Mucosa of rectum (tissue), 2 donors: ENCODE results near the gene CRHR1.

Experiments
- H3K27ac ChIP-seq, 2 donors: one replicate each; pipeline ENCODE4 v1.7.0; 2013; ENCODE audit warnings: inconsistent platforms in 2 of 2, low read depth in 2 of 2, low read length in 2 of 2
- H3K27me3 ChIP-seq, 2 donors: one replicate each; pipeline ENCODE4 v1.7.0; 2013; ENCODE audit warnings: low read length in 2 of 2; ENCODE audit not compliant: control insufficient read depth in 2 of 2, insufficient read depth in 2 of 2
- H3K36me3 ChIP-seq, 2 donors: one replicate each; pipeline ENCODE4 v1.7.0; 2013; ENCODE audit warnings: low read length in 2 of 2; ENCODE audit not compliant: control insufficient read depth in 2 of 2, insufficient read depth in 2 of 2
- H3K4me1 ChIP-seq, 2 donors: one replicate each; pipeline ENCODE4 v1.7.0; 2013; ENCODE audit warnings: low read length in 2 of 2, mild to moderate bottlenecking in 1 of 2; ENCODE audit not compliant: control insufficient read depth in 2 of 2, insufficient read depth in 2 of 2
- H3K4me3 ChIP-seq, 2 donors: one replicate each; pipeline ENCODE4 v1.7.0; 2013; ENCODE audit warnings: low read length in 2 of 2
- H3K9ac ChIP-seq, 2 donors: one replicate each; pipeline ENCODE4 v1.7.0; 2013; ENCODE audit warnings: low read length in 2 of 2, low read depth in 1 of 2, mild to moderate bottlenecking in 1 of 2
- H3K9me3 ChIP-seq, 2 donors: one replicate each; pipeline ENCODE4 v1.7.0; 2013; ENCODE audit warnings: low read length in 2 of 2; ENCODE audit not compliant: control insufficient read depth in 2 of 2
- donor health status: healthy.
- donor health status: Normal muscosa, but diverticular disease.

CRHR1 gene

DNA sequence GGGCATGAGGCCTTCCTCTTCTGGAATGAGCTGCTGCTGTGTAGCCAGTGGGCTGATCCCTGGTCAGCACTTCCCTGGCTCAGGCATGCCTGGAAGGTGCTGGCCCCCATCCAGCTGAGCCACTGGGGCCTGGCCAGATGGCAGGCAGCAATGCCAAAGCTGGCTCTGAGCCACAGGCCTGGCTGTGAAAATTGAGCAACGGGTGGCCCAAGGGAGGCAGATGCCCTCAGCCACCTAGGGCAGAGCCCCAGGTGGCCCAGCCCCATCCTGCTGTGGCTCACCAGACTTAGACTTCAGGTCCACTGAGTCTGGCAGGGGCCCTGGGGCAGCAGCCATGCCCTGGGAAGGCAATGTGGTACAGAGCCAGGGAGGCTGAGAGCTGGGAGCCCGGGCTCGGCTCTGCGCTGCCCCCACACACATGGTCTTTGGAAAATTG, 8.5 kb upstream of the CRHR1 start:
- H3K27me3 ChIP-seq = peaks cover 3 to 6% of the 10 kb centered on the region in 2 donors
- H3K27ac ChIP-seq = no peak overlapping the region
- H3K36me3 ChIP-seq = no peaks in the 10 kb centered on the region
- H3K9ac ChIP-seq = no peak overlapping the region
- no peak overlapping the region for H3K4me3 ChIP-seq
- no peaks in the 10 kb centered on the region for H3K4me1 ChIP-seq
- H3K9me3 ChIP-seq = no peaks in the 10 kb centered on the region

DNA sequence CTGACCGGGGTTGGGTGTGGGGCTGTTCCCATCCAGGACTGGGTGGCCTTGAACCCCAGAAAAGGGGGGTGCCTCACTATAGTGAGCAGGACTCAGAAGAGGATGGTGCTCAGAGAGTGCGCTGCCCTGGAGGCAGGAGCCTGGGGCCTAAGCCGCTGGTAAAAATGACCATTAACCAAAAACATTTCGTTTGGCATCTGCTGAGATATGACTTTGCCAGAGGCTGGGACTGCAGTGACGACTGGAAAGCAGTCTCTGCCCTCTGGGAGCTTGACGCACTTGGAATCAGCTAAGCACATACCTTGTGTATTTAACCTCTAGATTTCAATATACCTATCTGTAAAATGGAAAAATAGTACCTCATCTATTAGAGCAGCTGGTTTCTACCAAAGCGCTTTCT, 7.2 kb upstream of the CRHR1 start:
- Histone ChIP-seq H3K4me3 (no peak overlapping the region), H3K4me1 (no peaks in the 10 kb centered on the region), H3K9ac (no peak overlapping the region), H3K36me3 (no peaks in the 10 kb centered on the region), H3K9me3 (no peaks in the 10 kb centered on the region), H3K27ac (no peak overlapping the region), H3K27me3 (peaks cover 10 to 11% of the 10 kb centered on the region in 2 donors)

DNA sequence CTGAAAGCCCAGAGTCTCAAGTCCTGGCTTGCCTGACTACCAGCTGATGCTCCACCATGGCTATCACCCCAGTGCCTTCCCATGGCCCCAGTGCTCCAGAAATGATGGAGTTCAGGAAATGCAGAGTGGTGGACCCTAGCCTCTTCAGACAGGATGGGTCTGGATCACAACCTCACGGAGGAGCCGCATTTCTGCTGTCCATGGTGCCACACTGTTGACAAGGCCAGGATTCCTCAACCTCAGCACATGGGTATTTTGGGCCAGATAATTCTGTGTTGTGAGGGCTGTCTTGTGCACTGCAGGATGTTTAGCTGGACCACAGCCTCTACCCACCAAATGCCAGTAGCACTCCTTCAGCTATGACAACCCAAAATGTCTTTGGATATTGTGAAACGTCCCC, 6.7 kb upstream of the CRHR1 start:
- Histone ChIP-seq H3K27me3 (peaks cover 10 to 13% of the 10 kb centered on the region in 2 donors), H3K36me3 (no peaks in the 10 kb centered on the region), H3K27ac (no peak overlapping the region), H3K4me3 (no peak overlapping the region), H3K9me3 (no peaks in the 10 kb centered on the region), H3K9ac (no peak overlapping the region), H3K4me1 (no peaks in the 10 kb centered on the region)

DNA sequence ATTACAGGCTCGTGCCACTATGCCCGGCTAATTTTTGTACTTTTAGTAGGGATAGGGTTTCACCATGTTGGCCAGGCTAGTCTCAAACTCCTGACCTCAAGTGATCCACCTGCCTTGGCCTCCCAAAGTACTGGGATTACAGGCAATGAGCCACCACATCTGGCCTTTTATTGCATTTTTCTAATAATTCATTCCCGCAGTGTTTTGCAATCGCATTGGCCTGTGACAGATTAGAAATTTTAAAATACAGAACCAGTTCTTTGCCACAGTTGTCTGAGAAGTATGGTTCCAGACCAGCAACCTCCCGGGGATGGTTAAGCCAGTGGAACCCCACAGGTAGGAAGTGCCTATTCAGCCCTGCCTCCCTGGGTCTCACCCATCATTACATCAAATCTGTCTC, 3.2 kb upstream of the CRHR1 start:
- Histone ChIP-seq H3K27me3 (peaks cover 29 to 32% of the 10 kb centered on the region in 2 donors), H3K9me3 (no peaks in the 10 kb centered on the region), H3K4me3 (no peak overlapping the region), H3K36me3 (no peaks in the 10 kb centered on the region), H3K9ac (no peak overlapping the region), H3K27ac (no peak overlapping the region), H3K4me1 (peaks cover 3 to 5% of the 10 kb centered on the region in 2 donors)

DNA sequence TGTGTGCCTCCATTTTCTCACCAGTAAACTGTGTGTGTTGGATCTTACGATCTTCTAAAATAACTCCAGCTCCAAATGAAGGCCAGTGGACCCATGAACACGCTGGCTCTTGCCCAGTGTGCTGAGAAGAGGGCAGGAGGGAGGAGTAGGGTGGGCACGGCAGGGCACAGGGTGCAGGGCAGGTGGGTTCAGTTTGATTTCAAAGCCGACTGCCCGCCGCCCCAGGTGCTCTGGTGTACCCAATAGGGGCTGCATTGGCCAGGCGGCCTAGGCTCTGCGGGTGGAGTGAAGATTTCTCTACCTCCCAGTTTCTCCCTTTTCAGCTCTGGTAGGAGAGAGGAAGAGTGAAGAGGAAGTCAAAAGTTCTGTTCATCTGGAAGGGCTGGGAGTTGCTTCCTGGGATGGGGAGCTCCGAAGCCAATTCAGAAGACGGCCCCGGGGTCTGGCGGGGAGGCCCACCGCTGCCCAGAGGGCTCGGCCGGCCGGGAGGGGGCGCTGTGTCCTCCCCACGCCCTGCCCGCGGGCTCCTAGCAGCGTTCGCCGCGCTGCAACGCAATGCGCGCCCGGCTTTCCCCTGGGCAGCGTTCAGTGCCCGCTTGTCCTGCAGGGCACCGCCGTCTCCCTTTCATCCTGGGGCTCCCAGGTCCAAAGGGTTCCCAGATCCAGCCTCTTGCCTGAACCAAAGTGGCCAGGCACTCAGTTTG, 1.1 kb upstream of the CRHR1 start:
- no peak overlapping the region for H3K4me3 ChIP-seq
- H3K36me3 ChIP-seq = no peaks in the 10 kb centered on the region
- peaks cover 35 to 53% of the 10 kb centered on the region in 2 donors for H3K27me3 ChIP-seq
- no peak overlapping the region for H3K9ac ChIP-seq
- H3K9me3 ChIP-seq = no peaks in the 10 kb centered on the region
- no peak overlapping the region for H3K27ac ChIP-seq
- H3K4me1 ChIP-seq = peaks cover 3 to 5% of the 10 kb centered on the region in 2 donors

DNA sequence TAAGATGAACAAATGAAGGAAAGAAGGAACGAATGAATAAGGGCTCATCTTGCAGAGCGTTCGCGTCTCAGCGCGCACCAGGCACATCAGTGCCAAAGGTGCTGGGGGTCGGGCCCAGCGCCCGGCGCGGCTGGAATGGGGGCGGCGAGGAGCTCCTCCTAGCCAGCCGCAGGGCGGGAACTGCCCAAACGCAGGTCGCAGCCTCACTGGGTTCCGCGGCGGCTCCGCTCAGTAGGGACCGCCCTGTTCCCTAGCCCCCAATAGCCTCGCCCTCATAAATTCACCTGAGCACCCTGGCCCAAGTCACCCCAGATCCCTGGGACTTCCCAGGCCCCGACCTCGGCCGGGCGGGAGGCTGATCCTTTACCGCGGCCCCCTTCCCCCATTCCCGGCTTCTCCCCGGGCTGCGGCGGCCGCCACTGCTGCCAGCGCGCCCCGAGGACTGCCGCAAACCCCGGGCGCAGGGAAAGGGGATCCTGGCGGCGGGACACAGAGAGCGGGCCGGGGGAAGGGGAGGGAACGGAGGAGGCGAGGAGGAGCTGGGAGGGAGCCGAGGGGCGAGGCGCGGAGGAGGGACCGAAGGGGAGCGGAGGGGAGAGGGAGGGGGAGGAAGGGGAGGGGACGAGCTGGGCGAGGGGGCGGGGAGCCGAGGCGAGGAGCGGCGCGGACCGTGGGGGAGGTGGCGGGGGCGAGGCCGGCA, 377 bp upstream of the CRHR1 start:
- Histone ChIP-seq H3K27ac (no peak overlapping the region), H3K36me3 (no peaks in the 10 kb centered on the region), H3K9ac (no peak overlapping the region), H3K27me3 (peaks cover 41 to 58% of the 10 kb centered on the region in 2 donors), H3K9me3 (no peaks in the 10 kb centered on the region), H3K4me1 (peaks cover 3 to 5% of the 10 kb centered on the region in 2 donors), H3K4me3 (no peak overlapping the region)

DNA sequence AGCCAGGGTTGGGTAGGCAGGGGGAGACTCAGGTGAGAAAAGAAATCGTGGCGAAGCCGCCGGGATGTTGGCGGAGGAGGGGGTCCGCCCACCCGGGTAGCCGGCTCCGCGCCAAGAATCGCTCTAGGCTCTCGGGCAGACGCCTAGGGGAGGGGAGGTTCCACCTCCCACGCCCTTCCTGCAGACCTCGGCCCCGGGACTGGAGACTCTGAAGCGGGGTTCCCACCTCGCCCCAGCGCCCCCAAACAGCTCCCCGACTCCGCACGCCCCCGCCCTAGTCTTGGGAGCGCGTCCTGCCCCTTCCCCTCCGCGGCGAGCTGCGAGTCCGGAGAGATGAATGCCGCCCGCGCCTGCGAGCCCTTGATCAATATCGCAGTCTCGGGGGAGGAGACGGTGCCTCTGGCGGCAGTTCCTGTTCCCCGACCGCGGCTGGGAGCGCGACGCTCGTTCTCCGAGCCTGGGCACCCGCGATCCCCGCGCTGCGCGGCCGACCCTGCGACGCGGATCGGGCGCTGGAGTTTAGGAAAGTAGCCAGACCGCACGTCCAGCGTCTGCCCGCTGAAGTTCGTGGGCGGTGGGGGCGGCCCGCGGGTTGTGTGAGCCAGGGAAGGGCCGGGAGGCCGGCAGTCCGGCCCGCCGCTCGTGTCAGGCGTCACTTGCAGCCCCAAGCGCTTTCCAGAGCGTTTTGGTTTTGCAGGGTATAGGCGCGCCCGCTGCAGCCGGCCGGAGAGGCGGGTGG, 790 bp downstream of the CRHR1 start:
- H3K36me3 ChIP-seq = no peaks in the 10 kb centered on the region
- peak overlapping the region; percentile 26 to 27 for H3K4me3 ChIP-seq
- H3K27me3 ChIP-seq = peaks cover 47 to 64% of the 10 kb centered on the region in 2 donors
- H3K9me3 ChIP-seq = no peaks in the 10 kb centered on the region
- peaks cover 3 to 5% of the 10 kb centered on the region in 2 donors for H3K4me1 ChIP-seq
- no peak overlapping the region for H3K9ac ChIP-seq
- H3K27ac ChIP-seq = no peak overlapping the region

DNA sequence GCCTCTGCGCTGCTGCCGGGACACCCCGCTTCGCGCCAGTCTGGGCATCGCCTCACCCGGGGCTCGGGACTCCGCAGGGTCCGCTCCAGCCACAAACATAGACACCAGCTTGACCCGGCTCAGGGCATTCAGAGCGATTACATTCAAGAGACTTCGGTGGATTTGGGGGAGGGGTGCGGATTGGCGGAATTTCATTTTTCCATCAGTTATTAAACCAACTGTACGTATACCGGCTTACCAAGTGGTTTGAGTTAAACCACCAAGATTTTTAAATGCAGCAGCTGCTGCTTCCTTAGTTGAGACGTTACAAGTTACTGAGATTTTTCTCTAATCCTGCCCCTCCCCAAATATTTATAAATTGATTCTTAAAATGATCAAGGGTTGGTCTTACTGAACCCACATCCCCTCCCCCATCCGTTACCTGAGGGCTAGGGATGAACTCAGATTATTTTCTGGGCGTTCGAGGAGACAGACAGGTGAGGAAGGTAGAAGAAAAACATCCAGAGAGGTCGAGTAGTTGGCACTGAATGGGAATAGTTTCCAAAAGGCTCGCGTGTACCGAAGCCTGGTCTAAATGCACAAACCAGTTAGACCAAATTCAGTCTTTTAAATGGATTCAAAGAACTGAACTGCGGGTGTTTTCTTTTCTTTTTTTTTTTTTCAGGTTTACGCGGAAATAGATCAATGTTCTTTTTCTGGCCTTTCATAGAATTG, 1.5 kb downstream of the CRHR1 start:
- no peaks in the 10 kb centered on the region for H3K9me3 ChIP-seq
- H3K36me3 ChIP-seq = no peaks in the 10 kb centered on the region
- no peak overlapping the region for H3K27ac ChIP-seq
- H3K4me1 ChIP-seq = peaks cover 3 to 5% of the 10 kb centered on the region in 2 donors
- peaks cover 47 to 68% of the 10 kb centered on the region in 2 donors for H3K27me3 ChIP-seq
- no peak overlapping the region for H3K9ac ChIP-seq
- H3K4me3 ChIP-seq = no peak overlapping the region

DNA sequence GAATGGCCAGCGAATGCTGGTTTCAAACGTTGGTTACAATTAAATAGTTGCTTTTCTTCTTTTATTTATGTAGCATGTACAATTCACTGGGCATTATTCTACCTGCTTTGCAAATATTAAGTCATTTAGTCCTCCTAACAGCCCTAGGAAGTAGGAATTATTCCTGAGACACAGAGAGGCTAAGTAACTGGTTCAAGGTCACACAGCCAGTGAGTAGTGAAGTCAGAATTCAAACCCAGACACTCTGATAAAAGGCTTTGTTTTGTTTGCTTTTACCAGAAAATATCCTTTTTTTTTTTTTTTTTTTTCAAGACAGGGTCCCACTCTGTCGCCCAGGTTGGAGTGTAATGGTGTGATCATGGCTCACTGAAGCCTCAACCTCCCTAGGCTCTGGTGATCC, 2.2 kb downstream of the CRHR1 start:
- Histone ChIP-seq H3K36me3 (no peaks in the 10 kb centered on the region), H3K27ac (no peak overlapping the region), H3K27me3 (peaks cover 47 to 74% of the 10 kb centered on the region in 2 donors), H3K4me1 (peaks cover 3 to 5% of the 10 kb centered on the region in 2 donors), H3K4me3 (no peak overlapping the region), H3K9ac (no peak overlapping the region), H3K9me3 (no peaks in the 10 kb centered on the region)
